Heart left ventricle (tissue), 13 donors: ENCODE data around the gene KRTAP5-9.
"Not testable (repeated sequence)": the region's sequence is repeated elsewhere in the genome, so short reads cannot be mapped to it uniquely, and the experiment has no call there.

Experiments used
- POLR2A ChIP-seq, 2 donors: fragments of 450-650 bp; IDR thresholded peaks; one replicate each; pipeline ENCODE4 v1.6.1; 2017; ENCODE audit warnings: antibody characterized with exemption in 2 of 2, mild to moderate bottlenecking in 2 of 2, moderate library complexity in 2 of 2
- TF ChIP-seq, protein P1 (sequence below), 12 donors: fragments of 200-600 bp; sonication (generic) in 4 of 12; IDR thresholded peaks; one replicate each; pipeline versions ENCODE4 v1.5.0 to v1.8.0; 2018 to 2022; ENCODE audit warnings: antibody characterized with exemption in 12 of 12, mild to moderate bottlenecking in 5 of 12
- donor health status: ischemic (EF 13 %, LVEDD 7.1; RV severe dilation, severe dysfunction).
- donor health status: DM: no; HTN: yes; CAD: no.
- donor health status: DM: no; HTN: no; CAD: no.
- donor health status: ischemic (EF 25% LVEDD 6.9; RV normal size, moderate dysfunction).
- donor health status: ischemic (EF 25% LVEDD 5.7; RV mildly dilated, moderate dysfunction).
- donor health status: ischemic (EF 35%, LVEDD 5.7; RV mildly dilated, moderate dysfunction).
- donor health status: nonischemic (EF 11% LVEDD 7.7; RV severe dilation, severe dysfunction).
- donor health status: DM: yes; HTN: yes; CAD: no.
- donor health status: PGD.
- donor health status: ischemic (EF 29% LVEDD 5.4; RV normal size, mild dysfunction).
- donor health status: nonischemic (EF 23%, LVEDD 6.1; RV moderate dilation, normal function).

- TF ChIP-seq, protein P1, sequence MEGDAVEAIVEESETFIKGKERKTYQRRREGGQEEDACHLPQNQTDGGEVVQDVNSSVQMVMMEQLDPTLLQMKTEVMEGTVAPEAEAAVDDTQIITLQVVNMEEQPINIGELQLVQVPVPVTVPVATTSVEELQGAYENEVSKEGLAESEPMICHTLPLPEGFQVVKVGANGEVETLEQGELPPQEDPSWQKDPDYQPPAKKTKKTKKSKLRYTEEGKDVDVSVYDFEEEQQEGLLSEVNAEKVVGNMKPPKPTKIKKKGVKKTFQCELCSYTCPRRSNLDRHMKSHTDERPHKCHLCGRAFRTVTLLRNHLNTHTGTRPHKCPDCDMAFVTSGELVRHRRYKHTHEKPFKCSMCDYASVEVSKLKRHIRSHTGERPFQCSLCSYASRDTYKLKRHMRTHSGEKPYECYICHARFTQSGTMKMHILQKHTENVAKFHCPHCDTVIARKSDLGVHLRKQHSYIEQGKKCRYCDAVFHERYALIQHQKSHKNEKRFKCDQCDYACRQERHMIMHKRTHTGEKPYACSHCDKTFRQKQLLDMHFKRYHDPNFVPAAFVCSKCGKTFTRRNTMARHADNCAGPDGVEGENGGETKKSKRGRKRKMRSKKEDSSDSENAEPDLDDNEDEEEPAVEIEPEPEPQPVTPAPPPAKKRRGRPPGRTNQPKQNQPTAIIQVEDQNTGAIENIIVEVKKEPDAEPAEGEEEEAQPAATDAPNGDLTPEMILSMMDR (IDR thresholded peaks at IDR 0.05): not testable (repeated sequence)
- TF ChIP-seq POLR2A (IDR thresholded peaks at IDR 0.05): not testable (repeated sequence)
Measured at GRCh38 chr11:71588314-71588713, 40.1 kb downstream of the KRTAP5-9 start.
